ENCODE results near the gene CEACAM19.
"Not testable (repeated sequence)": the region's sequence is repeated elsewhere in the genome, so short reads cannot be mapped to it uniquely, and the experiment has no call there.

Gene CEACAM19

GRCh38 chr19:44719262-44719701, 48.0 kb downstream of the CEACAM19 start:
- peak overlapping the region; percentile 34 for H3K4me3 Mint-ChIP-seq
- peaks cover 44% of the 10 kb centered on the region for H3K4me1 Mint-ChIP-seq
- H3K9me3 Mint-ChIP-seq: peaks cover 15% of the 10 kb centered on the region
- no peak for DNase-seq
- H3K27ac Mint-ChIP-seq: no peak overlapping the region
- H3K27me3 Mint-ChIP-seq (ENCODE audit: low read depth, poor library complexity): peaks cover 21% of the 10 kb centered on the region
- TF ChIP-seq, protein P1, sequence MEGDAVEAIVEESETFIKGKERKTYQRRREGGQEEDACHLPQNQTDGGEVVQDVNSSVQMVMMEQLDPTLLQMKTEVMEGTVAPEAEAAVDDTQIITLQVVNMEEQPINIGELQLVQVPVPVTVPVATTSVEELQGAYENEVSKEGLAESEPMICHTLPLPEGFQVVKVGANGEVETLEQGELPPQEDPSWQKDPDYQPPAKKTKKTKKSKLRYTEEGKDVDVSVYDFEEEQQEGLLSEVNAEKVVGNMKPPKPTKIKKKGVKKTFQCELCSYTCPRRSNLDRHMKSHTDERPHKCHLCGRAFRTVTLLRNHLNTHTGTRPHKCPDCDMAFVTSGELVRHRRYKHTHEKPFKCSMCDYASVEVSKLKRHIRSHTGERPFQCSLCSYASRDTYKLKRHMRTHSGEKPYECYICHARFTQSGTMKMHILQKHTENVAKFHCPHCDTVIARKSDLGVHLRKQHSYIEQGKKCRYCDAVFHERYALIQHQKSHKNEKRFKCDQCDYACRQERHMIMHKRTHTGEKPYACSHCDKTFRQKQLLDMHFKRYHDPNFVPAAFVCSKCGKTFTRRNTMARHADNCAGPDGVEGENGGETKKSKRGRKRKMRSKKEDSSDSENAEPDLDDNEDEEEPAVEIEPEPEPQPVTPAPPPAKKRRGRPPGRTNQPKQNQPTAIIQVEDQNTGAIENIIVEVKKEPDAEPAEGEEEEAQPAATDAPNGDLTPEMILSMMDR (IDR thresholded peaks at IDR 0.05): no peak
- no peaks in the 10 kb centered on the region for H3K36me3 Mint-ChIP-seq (ENCODE audit: low read depth)

DNA sequence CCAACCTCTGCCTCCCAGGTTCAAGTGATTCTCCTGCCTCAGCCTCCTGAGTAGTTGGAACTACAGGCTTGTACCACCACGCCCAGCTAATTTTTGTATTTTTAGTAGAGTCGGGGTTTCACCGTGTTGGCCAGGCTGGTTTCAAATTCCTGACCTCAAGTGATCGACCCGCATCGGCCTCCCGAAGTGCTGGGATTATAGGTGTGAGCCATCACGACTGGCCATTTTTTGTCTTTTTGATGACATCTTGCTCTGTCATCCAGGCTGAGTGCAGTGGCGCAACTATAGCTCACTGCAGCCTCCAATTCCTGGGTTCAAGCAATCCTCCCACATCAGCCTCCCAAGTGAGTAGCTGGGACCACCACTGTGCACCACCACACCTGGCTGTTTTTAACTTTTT, 49.1 kb downstream of the CEACAM19 start:
- H3K27ac Mint-ChIP-seq; H3K9me3 Mint-ChIP-seq; H3K4me3 Mint-ChIP-seq; DNase-seq; H3K36me3 Mint-ChIP-seq (ENCODE audit: low read depth): not testable (repeated sequence)
- Mint-ChIP-seq H3K4me1 (peaks cover 51% of the 10 kb centered on the region), H3K27me3 (ENCODE audit: low read depth, poor library complexity) (peaks cover 25% of the 10 kb centered on the region)

- no peak for DNase-seq
- Mint-ChIP-seq H3K9me3 (no peaks in the 10 kb centered on the region), H3K36me3 (ENCODE audit: low read depth) (no peaks in the 10 kb centered on the region), H3K27ac (no peak overlapping the region), H3K27me3 (ENCODE audit: low read depth, poor library complexity) (peaks cover 28% of the 10 kb centered on the region), H3K4me1 (peaks cover 51% of the 10 kb centered on the region), H3K4me3 (no peak overlapping the region)
- TF ChIP-seq, protein P1 (IDR thresholded peaks at IDR 0.05): no peak
Observed at GRCh38 chr19:44720945-44721344, 49.7 kb downstream of the CEACAM19 start.

DNA sequence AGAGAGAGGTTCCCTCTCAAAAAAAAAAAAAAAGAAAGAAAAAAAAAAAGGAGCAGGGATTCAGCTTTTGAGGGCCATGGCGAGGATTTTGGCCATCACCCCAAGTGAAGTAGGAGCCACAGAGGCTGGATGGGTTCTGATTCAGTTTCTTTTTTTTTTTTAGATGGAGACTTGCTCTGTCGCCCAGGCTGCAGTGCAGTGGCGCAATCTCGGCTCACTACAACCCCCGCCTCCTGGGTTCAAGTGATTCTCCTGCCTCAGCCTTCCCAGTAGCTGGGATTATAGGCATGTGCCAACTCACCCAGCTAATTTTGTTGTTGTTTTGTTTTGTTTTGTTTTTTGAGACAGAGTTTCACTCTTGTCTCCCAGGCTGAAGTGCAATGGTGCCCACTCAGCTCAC, 50.1 kb downstream of the CEACAM19 start:
- Mint-ChIP-seq H3K4me1 (peaks cover 51% of the 10 kb centered on the region), H3K27me3 (ENCODE audit: low read depth, poor library complexity) (peaks cover 28% of the 10 kb centered on the region)
- not testable (repeated sequence) for H3K4me3 Mint-ChIP-seq; DNase-seq; H3K36me3 Mint-ChIP-seq (ENCODE audit: low read depth); H3K27ac Mint-ChIP-seq; H3K9me3 Mint-ChIP-seq

DNA sequence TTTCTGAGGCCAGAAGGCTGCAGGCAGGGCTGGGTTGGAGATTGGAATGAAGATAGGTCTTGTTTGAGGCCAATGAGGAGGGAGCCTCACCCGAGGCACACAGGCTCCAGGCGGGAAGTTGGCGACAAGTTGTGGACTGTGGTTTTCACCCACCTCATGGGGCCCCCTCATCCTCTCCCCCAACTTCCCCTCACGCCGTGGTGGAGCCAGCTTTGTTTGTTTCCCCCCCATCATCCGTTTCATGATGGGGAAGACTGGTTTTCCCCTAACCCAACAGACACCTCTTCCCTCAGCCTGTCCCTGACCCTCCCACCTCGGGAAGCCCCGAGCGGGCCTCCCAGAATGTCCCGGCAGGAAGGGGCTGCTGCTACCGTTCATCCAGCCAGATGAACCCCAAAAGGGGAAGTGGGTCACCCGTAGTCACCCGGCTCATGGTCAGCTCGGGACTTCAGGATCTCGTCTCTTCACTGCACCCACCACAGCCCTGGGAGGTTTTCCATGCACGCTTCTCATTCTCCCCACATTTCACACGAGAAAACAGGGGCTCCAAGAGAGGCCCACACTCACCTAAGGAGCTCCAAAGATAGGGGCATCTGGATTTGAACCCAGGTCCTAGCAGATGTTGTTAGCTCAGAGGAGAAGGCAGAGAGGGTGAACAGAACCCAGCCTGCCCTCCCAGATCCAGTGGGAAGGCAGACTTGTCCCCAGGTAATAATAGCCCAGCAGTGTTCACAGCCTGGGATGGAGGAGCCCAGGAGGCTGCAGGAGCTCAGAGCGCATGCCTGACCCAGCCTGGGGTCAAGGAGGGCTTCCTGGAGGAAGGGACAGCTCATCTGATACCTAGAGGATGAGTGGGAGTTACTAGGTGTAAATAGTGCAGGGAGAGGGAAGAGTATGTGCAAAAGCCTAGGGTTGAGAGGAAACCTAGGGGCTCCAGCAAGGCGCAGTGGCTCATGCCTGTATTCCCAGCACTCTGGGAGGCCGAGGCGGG, 51.1 kb downstream of the CEACAM19 start:
- TF ChIP-seq, protein P1 (IDR thresholded peaks at IDR 0.05): no peak
- Mint-ChIP-seq H3K27ac (no peak overlapping the region), H3K9me3 (no peaks in the 10 kb centered on the region)

GRCh38 chr19:44723299-44723951, 52.1 kb downstream of the CEACAM19 start:
- no peak overlapping the region for H3K27ac Mint-ChIP-seq
- peaks cover 31% of the 10 kb centered on the region for H3K27me3 Mint-ChIP-seq (ENCODE audit: low read depth, poor library complexity)
- TF ChIP-seq, protein P1 (IDR thresholded peaks at IDR 0.05): no peak
- DNase-seq: no peak
- no peaks in the 10 kb centered on the region for H3K9me3 Mint-ChIP-seq
- peaks cover 51% of the 10 kb centered on the region for H3K4me1 Mint-ChIP-seq
- H3K4me3 Mint-ChIP-seq: no peak overlapping the region
- no peaks in the 10 kb centered on the region for H3K36me3 Mint-ChIP-seq (ENCODE audit: low read depth)

More for the DNA sequence above, 51.1 kb downstream of the CEACAM19 start:
- Mint-ChIP-seq H3K4me1 (peaks cover 51% of the 10 kb centered on the region), H3K27me3 (ENCODE audit: low read depth, poor library complexity) (peaks cover 28% of the 10 kb centered on the region), H3K36me3 (ENCODE audit: low read depth) (no peaks in the 10 kb centered on the region), H3K4me3 (no peak overlapping the region)
- DNase-seq: no peak
